Fibroblast of lung (primary cell): ENCODE measurements around the gene TM4SF1. TPM values are rescaled to one million over a fixed set of nuclear protein-coding genes. Genes with fewer than 3 reads are reported as not detected.
A peak's percentile ranks its signal among the peaks of the same experiment; 100 is the strongest.

ENCODE experiments used
- DNase-seq, 2 donors: peaks; one replicate each; pipeline versions ENCODE4 v3.0.0 to v3.0.0-alpha.2; 2010; ENCODE audit warnings: low read depth in 2 of 2
- H2AFZ ChIP-seq: 2 replicates; pipeline ENCODE4 v1.5.1; 2012; ENCODE audit warnings: low read length, control low read depth, inconsistent platforms
- H3K27ac ChIP-seq: 2 replicates; pipeline ENCODE4 v1.5.1; 2011; ENCODE audit warnings: low read length, control low read depth; ENCODE audit not compliant: insufficient read depth
- H3K27me3 ChIP-seq: 2 replicates; pipeline ENCODE4 v1.5.1; 2011; ENCODE audit warnings: mild to moderate bottlenecking, low read length; ENCODE audit not compliant: control insufficient read depth, insufficient read depth
- H3K36me3 ChIP-seq: 2 replicates; pipeline ENCODE4 v1.5.1; 2011; ENCODE audit warnings: low read length; ENCODE audit not compliant: control insufficient read depth, insufficient read depth
- H3K4me1 ChIP-seq: 2 replicates; pipeline ENCODE4 v1.5.1; 2011; ENCODE audit warnings: low read length; ENCODE audit not compliant: control insufficient read depth, insufficient read depth; ENCODE audit errors: extremely low read depth
- H3K4me2 ChIP-seq: 2 replicates; pipeline ENCODE4 v1.5.1; 2011; ENCODE audit warnings: low read length, control low read depth; ENCODE audit not compliant: insufficient read depth; ENCODE audit errors: extremely low read depth
- H3K4me3 ChIP-seq, 4 experiments: fragments of 200-600 bp in 1 of 4; sonication (generic) in 1 of 4; replicated peaks in 1 of 4; 2 replicates each; pipeline ENCODE4 v1.5.1; 2011 to 2016; ENCODE audit warnings: low read length in 4 of 4, low read depth in 3 of 4, mild to moderate bottlenecking in 3 of 4, control low read depth in 2 of 4, inconsistent platforms in 1 of 4, mixed read lengths in 1 of 4; ENCODE audit not compliant: insufficient read depth in 1 of 4; ENCODE audit errors: control extremely low read depth in 1 of 4
- H3K79me2 ChIP-seq: 2 replicates; pipeline ENCODE4 v1.5.1; 2012; ENCODE audit warnings: mild to moderate bottlenecking, low read length, inconsistent platforms; ENCODE audit not compliant: control insufficient read depth, insufficient read depth
- H3K9ac ChIP-seq: 2 replicates; pipeline ENCODE4 v1.5.1; 2011; ENCODE audit warnings: mild to moderate bottlenecking, low read length, control low read depth; ENCODE audit not compliant: insufficient read depth
- H3K9me3 ChIP-seq: 2 replicates; pipeline ENCODE4 v1.5.1; 2012; ENCODE audit warnings: low read depth, low read length; ENCODE audit not compliant: control insufficient read depth, insufficient read depth
- H4K20me1 ChIP-seq: 2 replicates; pipeline ENCODE4 v1.5.1; 2011; ENCODE audit warnings: low read length; ENCODE audit not compliant: control insufficient read depth, insufficient read depth; ENCODE audit errors: extremely low read depth
- CTCF ChIP-seq, 2 donors: IDR thresholded peaks in 1 of 2; conservative IDR thresholded peaks in 1 of 2; 1 replicate in 1 of 2; 2 replicates in 1 of 2; pipeline ENCODE4 v1.5.1; 2011 to 2012; ENCODE audit warnings: low read length in 2 of 2, control low read depth in 1 of 2, inconsistent platforms in 1 of 2, low read depth in 1 of 2, mild to moderate bottlenecking in 1 of 2
- EZH2 ChIP-seq: IDR thresholded peaks from 2 replicates; pipeline ENCODE4 v1.5.1; 2012; ENCODE audit warnings: low read length, control low read depth, mild to moderate bottlenecking; ENCODE audit errors: missing control alignments
- polyA plus RNA-seq, 2 donors: library from polyadenylated mRNA; depleted of rRNA in 1 of 2; stranded (reverse) in 1 of 2; unstranded in 1 of 2; fragments of >200 nt; gene quantifications; 2 replicates each; pipeline ENCODE4 v1.2.1, GENCODE V29; 2011 to 2012; ENCODE audit warnings: missing spikeins in 1 of 2
- total RNA-seq: library from RNA; depleted of rRNA; stranded (reverse); fragments of >200 nt; gene quantifications from 2 replicates; pipeline ENCODE4 v1.2.1, GENCODE V29; 2014

Gene TM4SF1
- total and polyA plus RNA-seq, 2 donors (not counting 1 experiment from before 2014, with no cell fraction given), result 353 to 423 TPM

GRCh38 chr3:149378478-149379309 lies 1.2 kb upstream of the TM4SF1 start:
- TF ChIP-seq EZH2 (no peak), CTCF (conservative IDR thresholded peaks at IDR 0.05 in 1 of 2, IDR thresholded peaks at IDR 0.05 in 1 of 2; ENCODE audit: low read depth in 1 of 2, low read length in 2 of 2) (no peak)
- Histone ChIP-seq H4K20me1 (no peaks in the 10 kb centered on the region), H3K27me3 (no peaks in the 10 kb centered on the region), H2AFZ (no peak overlapping the region), H3K9ac (peak overlapping the region; percentile 20), H3K4me3 (no peak overlapping the region), H3K4me1 (peaks cover 28% of the 10 kb centered on the region), H3K9me3 (no peaks in the 10 kb centered on the region), H3K79me2 (peaks cover 30% of the 10 kb centered on the region), H3K27ac (peak overlapping the region; percentile 65), H3K4me2 (peak overlapping the region; percentile 76), H3K36me3 (peaks cover 2% of the 10 kb centered on the region)
- DNase-seq, result no peak

- peak overlapping the region; percentile 47 to 74 (median 68) for H3K4me3 ChIP-seq
- H3K79me2 ChIP-seq, result peaks cover 40% of the 10 kb centered on the region
- H3K9ac ChIP-seq, result peak overlapping the region; percentile 69
- TF ChIP-seq EZH2 (no peak), CTCF (conservative IDR thresholded peaks at IDR 0.05 in 1 of 2, IDR thresholded peaks at IDR 0.05 in 1 of 2; ENCODE audit: low read depth in 1 of 2, low read length in 2 of 2) (no peak)
- peak overlapping the region; percentile 65 for H3K27ac ChIP-seq
- DNase-seq, result peak; percentile 76 to 81
- peaks cover 26% of the 10 kb centered on the region for H3K4me1 ChIP-seq
- H3K27me3 ChIP-seq, result no peaks in the 10 kb centered on the region
- peaks cover 6% of the 10 kb centered on the region for H3K36me3 ChIP-seq
- H3K9me3 ChIP-seq, result no peaks in the 10 kb centered on the region
- H2AFZ ChIP-seq, result no peak overlapping the region
- H4K20me1 ChIP-seq, result no peaks in the 10 kb centered on the region
- H3K4me2 ChIP-seq, result peak overlapping the region; percentile 76
Observed at GRCh38 chr3:149376718-149377407, 586 bp downstream of the TM4SF1 start.

- Histone ChIP-seq H3K79me2 (peaks cover 41% of the 10 kb centered on the region), H3K9me3 (no peaks in the 10 kb centered on the region), H2AFZ (no peak overlapping the region), H4K20me1 (no peaks in the 10 kb centered on the region), H3K27ac (peak overlapping the region; percentile 65), H3K36me3 (peaks cover 10% of the 10 kb centered on the region), H3K4me3 (peak overlapping the region; percentile 47 to 74 (median 68)), H3K27me3 (no peaks in the 10 kb centered on the region), H3K4me1 (peaks cover 29% of the 10 kb centered on the region), H3K9ac (peak overlapping the region; percentile 5), H3K4me2 (peak overlapping the region; percentile 76)
- peak; percentile 18 to 30 for DNase-seq
- TF ChIP-seq CTCF (conservative IDR thresholded peaks at IDR 0.05 in 1 of 2, IDR thresholded peaks at IDR 0.05 in 1 of 2; ENCODE audit: low read depth in 1 of 2, low read length in 2 of 2) (no peak), EZH2 (no peak)
Observed at GRCh38 chr3:149375501-149376196, 1.8 kb downstream of the TM4SF1 start.
